Suprapubic skin (tissue), 4 donors: ENCODE results near the gene KCNG2. TPM values are rescaled to one million over a fixed set of nuclear protein-coding genes. Genes with fewer than 3 reads are reported as not detected.

Experiments
- DNase-seq, 2 donors: peaks; one replicate each; pipeline ENCODE4 v3.0.0-alpha.2; 2019; ENCODE audit warnings: low spot score in 2 of 2
- H3K27ac ChIP-seq: fragments of 200-600 bp; sonication (generic); one replicate; pipeline ENCODE4 v1.5.1; 2019
- H3K27me3 ChIP-seq: fragments of 200-600 bp; sonication (generic); one replicate; pipeline ENCODE4 v1.5.1; 2019
- H3K36me3 ChIP-seq: fragments of 200-600 bp; sonication (generic); one replicate; pipeline ENCODE4 v1.5.1; 2019
- H3K4me1 ChIP-seq: fragments of 200-600 bp; sonication (generic); one replicate; pipeline ENCODE4 v1.5.1; 2019
- H3K4me3 ChIP-seq: fragments of 200-600 bp; sonication (generic); one replicate; pipeline ENCODE4 v1.5.1; 2019; ENCODE audit warnings: mild to moderate bottlenecking
- H3K9me3 ChIP-seq: fragments of 200-600 bp; sonication (generic); one replicate; pipeline ENCODE4 v1.5.1; 2019
- EP300 ChIP-seq: sonication (generic); formaldehyde crosslinking; IDR thresholded peaks from one replicate; pipeline ENCODE4 v1.6.1; 2017; ENCODE audit warnings: antibody characterized with exemption
- POLR2A ChIP-seq, 2 donors: fragments of 450-650 bp; IDR thresholded peaks; one replicate each; pipeline ENCODE4 v1.6.1; 2017; ENCODE audit warnings: antibody characterized with exemption in 2 of 2, mild to moderate bottlenecking in 2 of 2, moderate library complexity in 2 of 2
- POLR2AphosphoS5 ChIP-seq, 3 donors: sonication (generic); formaldehyde crosslinking; IDR thresholded peaks; one replicate each; pipeline ENCODE4 v1.6.1; 2017; ENCODE audit warnings: antibody characterized with exemption in 3 of 3
- WGBS: methylation state at CpG from one replicate; pipeline ENCODE4 v1.1.5; 2018; 5-methylcytosine and 5-hydroxymethylcytosine counted together
- total RNA-seq, 4 donors: library from RNA; depleted of rRNA; stranded (reverse); fragments of >200 nt; gene quantifications; one replicate each; pipeline ENCODE4 v1.1.0, GENCODE V29; 2016
- TF ChIP-seq, protein P1 (sequence below), 2 donors: fragments of 200-600 bp in 1 of 2; fragments of 450-650 bp in 1 of 2; sonication (generic) in 1 of 2; IDR thresholded peaks; one replicate each; pipeline ENCODE4 v1.5.1; 2016 to 2019; ENCODE audit warnings: antibody characterized with exemption in 2 of 2, mild to moderate bottlenecking in 1 of 2, moderate library complexity in 1 of 2

KCNG2 gene
- total RNA-seq, 4 donors from 2014 or later: not detected

DNA sequence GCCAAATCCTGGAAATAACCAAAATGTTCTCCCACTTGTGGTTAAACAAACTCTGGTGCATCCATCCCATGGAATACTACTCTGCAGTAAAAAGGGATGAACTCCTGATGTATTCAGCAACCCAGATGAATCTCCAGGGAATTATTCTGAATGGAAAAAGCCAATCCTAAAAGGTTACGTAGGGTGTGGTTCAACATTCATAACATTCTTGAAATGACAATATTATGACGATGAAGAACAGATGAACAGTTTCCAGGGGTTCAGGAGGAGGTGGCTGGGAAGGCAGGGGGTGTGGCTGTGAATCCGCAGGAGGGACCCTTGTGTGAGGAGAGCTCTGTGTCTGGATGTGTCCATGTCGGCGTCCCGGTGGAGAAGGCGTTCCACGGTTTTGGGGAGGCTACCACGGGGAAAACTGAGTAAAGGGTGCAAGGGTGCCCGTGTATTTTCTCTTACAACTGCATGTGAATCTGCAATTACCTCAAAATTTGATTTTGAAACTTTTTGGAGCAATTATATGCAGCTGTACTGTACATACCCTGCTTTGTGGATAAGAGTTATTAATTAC lies 47.3 kb downstream of the KCNG2 start:
- DNase-seq: peak in 1 of 2 donors; percentile 36
- Histone ChIP-seq H3K36me3 (no peaks in the 10 kb centered on the region), H3K27ac (no peak overlapping the region), H3K27me3 (no peaks in the 10 kb centered on the region), H3K4me1 (no peaks in the 10 kb centered on the region), H3K9me3 (no peaks in the 10 kb centered on the region), H3K4me3 (no peak overlapping the region)
- TF ChIP-seq, protein P1, sequence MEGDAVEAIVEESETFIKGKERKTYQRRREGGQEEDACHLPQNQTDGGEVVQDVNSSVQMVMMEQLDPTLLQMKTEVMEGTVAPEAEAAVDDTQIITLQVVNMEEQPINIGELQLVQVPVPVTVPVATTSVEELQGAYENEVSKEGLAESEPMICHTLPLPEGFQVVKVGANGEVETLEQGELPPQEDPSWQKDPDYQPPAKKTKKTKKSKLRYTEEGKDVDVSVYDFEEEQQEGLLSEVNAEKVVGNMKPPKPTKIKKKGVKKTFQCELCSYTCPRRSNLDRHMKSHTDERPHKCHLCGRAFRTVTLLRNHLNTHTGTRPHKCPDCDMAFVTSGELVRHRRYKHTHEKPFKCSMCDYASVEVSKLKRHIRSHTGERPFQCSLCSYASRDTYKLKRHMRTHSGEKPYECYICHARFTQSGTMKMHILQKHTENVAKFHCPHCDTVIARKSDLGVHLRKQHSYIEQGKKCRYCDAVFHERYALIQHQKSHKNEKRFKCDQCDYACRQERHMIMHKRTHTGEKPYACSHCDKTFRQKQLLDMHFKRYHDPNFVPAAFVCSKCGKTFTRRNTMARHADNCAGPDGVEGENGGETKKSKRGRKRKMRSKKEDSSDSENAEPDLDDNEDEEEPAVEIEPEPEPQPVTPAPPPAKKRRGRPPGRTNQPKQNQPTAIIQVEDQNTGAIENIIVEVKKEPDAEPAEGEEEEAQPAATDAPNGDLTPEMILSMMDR (IDR thresholded peaks at IDR 0.05): no peak
- TF ChIP-seq EP300: no peak
- TF ChIP-seq POLR2A (IDR thresholded peaks at IDR 0.05): no peak
- TF ChIP-seq POLR2AphosphoS5 (IDR thresholded peaks at IDR 0.05): no peak
- WGBS: 94% methylated on average over 10 of the region's 10 CpGs

DNA sequence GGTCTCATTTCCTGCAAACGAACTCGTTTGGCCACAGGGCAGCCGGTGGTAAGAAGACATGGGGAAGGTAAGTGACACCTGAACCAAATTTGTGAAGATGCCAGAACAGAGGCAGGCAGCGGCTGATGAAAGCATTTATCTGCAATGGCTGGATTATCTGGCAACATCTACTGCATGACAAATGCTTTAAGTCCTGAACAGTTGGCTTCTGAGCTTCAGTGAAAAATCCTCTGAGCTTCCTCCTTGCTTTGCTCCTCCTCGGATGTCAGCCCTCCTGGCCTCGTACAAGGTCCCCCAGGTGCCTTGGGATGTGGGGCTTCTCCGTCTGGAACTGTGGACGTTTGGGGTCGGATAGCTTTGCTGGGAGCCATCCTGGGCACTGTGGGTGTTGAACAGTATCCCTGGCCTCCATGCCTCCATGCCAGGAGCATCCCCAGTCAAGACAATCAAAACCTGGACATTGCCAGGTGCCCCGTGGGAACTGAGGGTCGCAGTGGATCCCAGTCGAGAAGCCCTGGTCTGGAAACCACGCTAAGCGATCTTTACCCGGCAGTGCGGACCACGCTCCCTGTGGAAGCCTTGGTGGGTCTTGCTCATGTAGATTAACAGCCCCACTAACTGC lies 49.3 kb downstream of the KCNG2 start:
- Histone ChIP-seq H3K4me3 (no peak overlapping the region), H3K9me3 (no peaks in the 10 kb centered on the region), H3K36me3 (no peaks in the 10 kb centered on the region), H3K27ac (no peak overlapping the region), H3K4me1 (no peaks in the 10 kb centered on the region), H3K27me3 (no peaks in the 10 kb centered on the region)
- TF ChIP-seq POLR2A (IDR thresholded peaks at IDR 0.05) (no peak), POLR2AphosphoS5 (IDR thresholded peaks at IDR 0.05) (no peak), EP300 (no peak)
- TF ChIP-seq, protein P1 (IDR thresholded peaks at IDR 0.05): no peak
- DNase-seq: peak in 1 of 2 donors; percentile 37
- 77% methylated on average over 17 of the region's 17 CpGs for WGBS

DNA sequence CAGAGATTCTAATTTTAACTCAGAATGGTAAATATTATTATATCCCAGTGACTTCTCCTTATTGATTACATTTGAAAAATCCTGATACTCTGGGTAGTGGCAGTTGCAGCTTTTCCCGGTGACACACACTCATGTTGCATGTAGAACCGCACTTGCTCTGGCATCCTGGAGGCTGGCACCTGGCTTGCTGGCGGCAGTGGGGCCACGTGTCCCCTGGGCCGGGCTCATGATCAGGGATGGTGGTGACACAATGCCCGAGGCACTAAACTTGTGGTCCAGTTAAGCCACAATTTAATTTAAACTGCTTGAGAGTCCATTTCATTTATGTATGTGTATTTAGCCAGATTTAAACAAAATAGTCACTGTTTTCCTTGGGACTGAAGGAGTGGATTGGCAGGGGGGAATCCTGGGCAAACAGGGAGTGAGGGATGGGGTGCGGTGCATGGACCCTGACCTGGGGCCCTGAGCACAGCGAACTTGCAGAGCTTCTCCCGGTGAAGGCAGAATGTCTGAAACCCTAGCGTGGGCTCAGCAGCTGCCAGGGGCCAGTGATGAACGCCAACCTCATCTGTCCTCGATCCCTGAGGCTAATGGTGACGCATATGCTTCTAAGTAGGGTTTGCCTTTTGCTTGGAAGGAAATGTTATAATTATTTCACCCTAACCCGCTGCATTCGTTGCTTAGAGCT lies 50.0 kb downstream of the KCNG2 start:
- H3K36me3 ChIP-seq: no peaks in the 10 kb centered on the region
- DNase-seq: no peak
- no peak overlapping the region for H3K27ac ChIP-seq
- WGBS: 77% methylated on average over 15 of the region's 15 CpGs
- TF ChIP-seq, protein P1 (IDR thresholded peaks at IDR 0.05): no peak
- no peak for TF ChIP-seq POLR2A (IDR thresholded peaks at IDR 0.05)
- TF ChIP-seq EP300: no peak
- no peak for TF ChIP-seq POLR2AphosphoS5 (IDR thresholded peaks at IDR 0.05)
- H3K9me3 ChIP-seq: no peaks in the 10 kb centered on the region
- H3K4me1 ChIP-seq: no peaks in the 10 kb centered on the region
- no peak overlapping the region for H3K4me3 ChIP-seq
- H3K27me3 ChIP-seq: no peaks in the 10 kb centered on the region

DNA sequence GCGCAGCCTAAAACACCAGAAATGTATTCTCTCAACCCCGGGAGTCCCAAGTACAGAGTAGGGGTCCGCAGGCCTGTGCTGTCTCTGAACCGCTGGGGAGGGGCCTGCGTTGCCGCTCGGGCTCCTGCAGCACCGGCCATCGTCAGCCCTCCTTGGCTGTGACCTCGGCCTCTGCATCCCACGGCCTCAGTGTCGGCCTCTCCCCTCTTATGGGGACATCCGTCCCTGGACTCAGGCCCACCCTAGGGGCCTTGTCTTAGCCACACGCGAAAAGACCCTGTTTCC lies 50.5 kb downstream of the KCNG2 start:
- no peaks in the 10 kb centered on the region for H3K36me3 ChIP-seq
- no peak overlapping the region for H3K4me3 ChIP-seq
- no peaks in the 10 kb centered on the region for H3K4me1 ChIP-seq
- no peaks in the 10 kb centered on the region for H3K27me3 ChIP-seq
- H3K9me3 ChIP-seq: no peaks in the 10 kb centered on the region
- TF ChIP-seq, protein P1 (IDR thresholded peaks at IDR 0.05): no peak
- TF ChIP-seq POLR2AphosphoS5 (IDR thresholded peaks at IDR 0.05) (no peak), POLR2A (IDR thresholded peaks at IDR 0.05) (no peak), EP300 (no peak)
- DNase-seq: no peak
- 96% methylated on average over 3 of the region's 15 CpGs for WGBS
- H3K27ac ChIP-seq: no peak overlapping the region

DNA sequence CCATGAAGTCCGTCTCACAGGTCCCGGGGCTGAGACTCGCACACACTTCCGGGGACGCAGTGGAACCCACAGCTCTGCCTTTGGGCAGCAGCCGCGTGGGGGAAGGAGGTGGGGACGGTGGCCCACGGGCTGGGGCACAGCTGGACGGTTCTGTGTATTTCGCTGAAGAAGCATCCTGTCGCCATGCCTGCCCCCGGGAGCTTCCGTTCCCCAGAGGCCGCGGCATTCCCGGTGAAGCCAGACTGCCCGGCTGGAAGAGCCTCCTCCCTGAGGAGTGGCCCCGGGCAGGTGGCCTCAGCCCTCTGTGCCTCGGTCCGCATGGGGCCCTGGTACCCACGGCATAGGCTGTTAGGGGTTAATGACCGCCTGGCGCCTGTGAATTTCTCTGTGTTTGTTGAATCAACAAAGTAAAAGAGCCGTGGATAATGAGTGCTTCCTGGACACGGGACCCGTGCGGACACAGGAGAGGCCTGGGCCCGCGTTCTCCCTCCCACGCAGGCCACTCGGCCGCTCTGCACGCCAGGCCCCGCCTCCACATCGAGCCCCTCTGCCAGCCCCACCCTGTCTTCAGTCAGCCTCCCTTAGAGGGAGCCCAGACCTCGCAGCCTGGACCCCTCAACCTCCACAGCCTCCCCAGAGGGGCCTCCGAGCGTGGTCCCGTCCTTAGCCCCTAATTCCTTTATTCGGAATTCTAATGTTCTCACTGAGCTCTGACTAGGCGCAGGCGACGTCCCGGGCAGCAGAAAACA lies 51.0 kb downstream of the KCNG2 start:
- 84% methylated on average over 21 of the region's 45 CpGs for WGBS
- DNase-seq: peak in 1 of 2 donors; percentile 28
- TF ChIP-seq, protein P1 (IDR thresholded peaks at IDR 0.05): no peak
- TF ChIP-seq POLR2A (IDR thresholded peaks at IDR 0.05): no peak
- TF ChIP-seq POLR2AphosphoS5 (IDR thresholded peaks at IDR 0.05): no peak
- TF ChIP-seq EP300: no peak
- no peaks in the 10 kb centered on the region for H3K27me3 ChIP-seq
- H3K4me3 ChIP-seq: no peak overlapping the region
- H3K36me3 ChIP-seq: no peaks in the 10 kb centered on the region
- H3K4me1 ChIP-seq: no peaks in the 10 kb centered on the region
- no peak overlapping the region for H3K27ac ChIP-seq
- H3K9me3 ChIP-seq: no peaks in the 10 kb centered on the region
